HEK293T (cell line): ENCODE measurements around the gene GOLT1A.

Source experiments
- CTCF ChIA-PET: fragments of 350-600 bp; formaldehyde crosslinking; extraction: SDS; loops from one replicate; lab custom pipeline; 2021; ENCODE audit warnings: antibody characterized with exemption, inconsistent platforms; lab: Yijun Ruan, JAX
- POLR2A ChIA-PET: fragments of 350-600 bp; formaldehyde crosslinking; extraction: SDS; loops from one replicate; lab custom pipeline; 2020; ENCODE audit warnings: antibody characterized with exemption, inconsistent platforms; lab: Yijun Ruan, JAX
- DNase-seq: peaks from one replicate; pipeline ENCODE4 v3.0.0; 2012; ENCODE audit warnings: mixed read lengths; ENCODE audit errors: extremely low spot score
- ARNT ChIP-seq: fragments of 450-650 bp; IDR thresholded peaks from 2 replicates; pipeline ENCODE4 v1.6.1; 2017; ENCODE audit warnings: mild to moderate bottlenecking
- BHLHE40 ChIP-seq: fragments of 450-650 bp; IDR thresholded peaks from 2 replicates; pipeline ENCODE4 v1.6.1; 2016; ENCODE audit warnings: mild to moderate bottlenecking, moderate library complexity, borderline replicate concordance
- CTBP1 ChIP-seq: fragments of 450-650 bp; IDR thresholded peaks from 2 replicates; pipeline ENCODE4 v1.6.1; 2016; ENCODE audit warnings: borderline replicate concordance
- ELF4 ChIP-seq: fragments of 450-650 bp; IDR thresholded peaks from 2 replicates; pipeline ENCODE4 v1.6.1; 2017; ENCODE audit warnings: antibody characterized with exemption
- FOXA1 ChIP-seq: fragments of 450-650 bp; IDR thresholded peaks from 2 replicates; pipeline ENCODE4 v1.6.1; 2016; ENCODE audit warnings: mild to moderate bottlenecking
- FOXK2 ChIP-seq: fragments of 450-650 bp; IDR thresholded peaks from 2 replicates; pipeline ENCODE4 v1.6.1; 2016; ENCODE audit warnings: mild to moderate bottlenecking
- FOXM1 ChIP-seq: fragments of 450-650 bp; IDR thresholded peaks from 2 replicates; pipeline ENCODE4 v1.6.1; 2017; ENCODE audit warnings: mild to moderate bottlenecking, borderline replicate concordance
- HDGF ChIP-seq: fragments of 450-650 bp; IDR thresholded peaks from 2 replicates; pipeline ENCODE4 v1.6.1; 2017; ENCODE audit warnings: antibody characterized with exemption, borderline replicate concordance
- L3MBTL2 ChIP-seq: fragments of 450-650 bp; conservative IDR thresholded peaks from 2 replicates; pipeline ENCODE4 v1.6.1; 2016; ENCODE audit warnings: mild to moderate bottlenecking
- LEF1 ChIP-seq: fragments of 450-650 bp; IDR thresholded peaks from 2 replicates; pipeline ENCODE4 v1.6.1; 2017; ENCODE audit warnings: mild to moderate bottlenecking, borderline replicate concordance
- NFRKB ChIP-seq: fragments of 450-650 bp; IDR thresholded peaks from 2 replicates; pipeline ENCODE4 v1.6.1; 2016; ENCODE audit warnings: mild to moderate bottlenecking, moderate library complexity
- PKNOX1 ChIP-seq: fragments of 450-650 bp; IDR thresholded peaks from 2 replicates; pipeline ENCODE4 v1.6.1; 2016
- SP1 ChIP-seq: fragments of 450-650 bp; IDR thresholded peaks from 2 replicates; pipeline ENCODE4 v1.6.1; 2017
- SUZ12 ChIP-seq: fragments of 450-650 bp; IDR thresholded peaks from 2 replicates; pipeline ENCODE4 v1.6.1; 2016; ENCODE audit warnings: mild to moderate bottlenecking
- TARDBP ChIP-seq: fragments of 450-650 bp; IDR thresholded peaks from 2 replicates; pipeline ENCODE4 v1.6.1; 2016
- ZNF384 ChIP-seq: fragments of 450-650 bp; IDR thresholded peaks from 2 replicates; pipeline ENCODE4 v1.6.1; 2016

Gene GOLT1A

DNA sequence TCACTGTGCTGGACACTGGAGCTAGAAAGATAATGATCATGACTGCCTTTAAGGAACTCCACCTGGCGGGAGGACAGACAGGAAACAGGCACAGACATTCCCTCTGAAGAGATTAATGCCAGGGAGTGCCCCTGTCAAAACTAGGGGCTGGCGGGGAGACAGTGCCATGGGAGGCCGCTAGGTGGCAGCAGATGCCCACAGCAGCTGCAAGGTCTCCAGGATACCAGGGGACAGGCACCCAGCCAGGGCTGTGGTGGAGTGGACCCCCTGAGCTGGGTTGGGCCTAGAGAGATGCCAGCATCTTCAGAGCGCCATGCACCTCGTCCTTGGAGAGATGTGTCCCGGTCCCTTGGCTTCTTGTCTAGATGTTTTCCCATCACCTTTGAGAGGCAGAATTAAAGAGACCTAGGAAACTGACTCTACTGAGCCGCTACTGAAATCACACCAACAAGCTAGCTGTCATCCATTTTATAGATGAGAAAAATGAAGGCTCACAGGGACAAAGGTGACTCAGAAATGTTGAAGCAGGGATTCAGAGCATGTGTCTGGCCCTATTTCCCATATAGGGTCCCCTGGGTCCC is 51.2 kb downstream of the GOLT1A start:
- CTCF ChIA-PET, result interaction anchor here (0.6 to 2.6 kb wide), 18 partner anchors 27 to 339 kb away, joined by 3 to 18 read pairs (median 4); no protein-coding TSS in a partner anchor
- peak; percentile 37 for TF ChIP-seq PKNOX1
- TF ChIP-seq SUZ12, result no peak
- POLR2A ChIA-PET, result interaction anchor here (1.5 kb wide), 1 partner anchor 201 kb away, joined by 3 read pairs; no protein-coding TSS in a partner anchor
- peak; percentile 93 for DNase-seq

GRCh38 chr1:204161609-204162493 is 51.9 kb downstream of the GOLT1A start:
- no peak for DNase-seq
- ChIA-PET POLR2A (interaction anchor here (1.5 kb wide), 1 partner anchor 202 kb away, joined by 3 read pairs; no protein-coding TSS in a partner anchor), CTCF (interaction anchor here (0.5 to 2.6 kb wide), 9 partner anchors 32 to 339 kb away, joined by 3 to 18 read pairs (median 4); no protein-coding TSS in a partner anchor)
- TF ChIP-seq FOXA1 (no peak), CTBP1 (no peak), LEF1 (no peak), PKNOX1 (no peak), ARNT (no peak), FOXK2 (no peak), ZNF384 (no peak), HDGF (no peak), ELF4 (no peak), SUZ12 (no peak), BHLHE40 (no peak), NFRKB (no peak), L3MBTL2 (no peak)

DNA sequence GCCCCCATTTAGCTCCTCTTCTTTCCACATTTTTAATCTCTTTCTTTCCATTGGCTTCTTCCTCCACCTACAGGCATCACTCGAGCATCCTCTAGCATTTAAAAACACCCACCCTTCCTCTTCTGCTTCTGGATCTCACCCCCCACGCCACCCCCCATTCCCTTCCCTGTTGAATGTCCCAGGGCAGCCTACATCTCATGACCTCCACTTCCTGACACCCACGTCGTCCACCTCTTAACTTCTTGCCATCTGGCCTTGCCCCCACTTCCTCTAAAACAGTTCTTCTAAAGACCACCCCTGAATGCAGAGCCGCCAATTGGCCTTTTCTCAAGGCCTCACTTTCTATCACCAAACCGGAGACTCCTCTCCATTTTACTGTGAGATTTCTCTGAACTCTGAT is 55.8 kb downstream of the GOLT1A start:
- CTCF ChIA-PET, result interaction anchor here (0.6 kb wide), 1 partner anchor 171 kb away, joined by 3 read pairs; no protein-coding TSS in a partner anchor
- TF ChIP-seq FOXK2, result no peak
- POLR2A ChIA-PET, result interaction anchor here (0.6 kb wide), 1 partner anchor 58 kb away, joined by 3 read pairs; no protein-coding TSS in a partner anchor
- no peak for DNase-seq

GRCh38 chr1:204155881-204156280 is 57.9 kb downstream of the GOLT1A start:
- DNase-seq, result no peak
- CTCF ChIA-PET, result no interaction called here
- POLR2A ChIA-PET, result no interaction called here
- TF ChIP-seq ELF4 (no peak), ARNT (no peak), HDGF (no peak), NFRKB (no peak), CTBP1 (no peak), L3MBTL2 (no peak), SUZ12 (no peak), PKNOX1 (no peak), FOXK2 (no peak), SP1 (no peak), BHLHE40 (no peak), TARDBP (no peak), LEF1 (no peak)

DNA sequence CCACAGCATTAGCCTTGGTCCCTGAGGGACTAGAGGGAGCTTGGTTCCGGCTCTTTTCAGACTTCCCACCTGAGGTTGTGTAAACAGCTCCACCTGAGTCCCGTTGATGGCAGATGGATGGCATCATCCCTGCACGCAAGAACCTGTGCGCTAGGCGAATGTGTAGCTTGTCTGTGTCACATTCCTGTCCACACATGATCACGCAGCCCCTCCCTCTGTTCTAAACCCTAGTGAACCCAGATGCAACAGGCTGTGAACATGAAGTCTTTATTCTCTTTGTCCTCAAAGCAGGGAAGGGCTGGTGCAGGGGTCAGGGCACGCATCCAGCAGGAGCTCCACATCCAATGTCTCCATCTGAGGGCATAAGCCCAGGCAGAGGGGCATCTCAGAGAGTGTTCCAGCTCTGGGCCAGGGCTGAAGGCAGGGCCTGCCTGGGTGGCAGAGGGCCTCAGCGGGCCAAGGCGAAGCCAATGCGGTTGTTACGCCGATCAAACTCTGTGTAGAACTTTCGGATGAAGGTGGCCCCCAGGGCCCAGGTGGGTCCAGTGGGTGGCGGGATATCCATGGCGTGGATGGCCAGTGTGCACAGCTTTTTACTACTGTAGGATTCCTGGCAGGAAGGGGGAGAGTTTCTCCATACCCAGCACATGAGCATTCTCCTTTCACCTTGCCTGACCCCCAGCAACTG is 59.1 kb downstream of the GOLT1A start:
- no peak for TF ChIP-seq CTBP1
- no peak for TF ChIP-seq NFRKB
- no peak for TF ChIP-seq L3MBTL2
- TF ChIP-seq PKNOX1, result no peak
- no peak for TF ChIP-seq FOXK2
- TF ChIP-seq FOXA1, result no peak
- TF ChIP-seq TARDBP, result no peak
- TF ChIP-seq ZNF384, result no peak
- no peak for TF ChIP-seq LEF1
- no peak for TF ChIP-seq FOXM1
- TF ChIP-seq ELF4, result no peak
- DNase-seq, result no peak
- CTCF ChIA-PET, result interaction anchor here (0.5 to 0.9 kb wide), 2 partner anchors 26 to 209 kb away, joined by 3 read pairs; no protein-coding TSS in a partner anchor
- POLR2A ChIA-PET, result no interaction called here
